ENCODE data around the gene CORO1C. TPM values are rescaled to one million over a fixed set of nuclear protein-coding genes. Genes with fewer than 3 reads are reported as not detected.

CORO1C gene
- polyA plus RNA-seq, 1 donor from 2014 or later: 123 TPM

GRCh38 chr12:108759924-108760323 lies 28.6 kb upstream of the CORO1C start:
- no peak overlapping the region for H3K9ac ChIP-seq (ENCODE audit: low read length)
- H4K20me1 ChIP-seq (ENCODE audit: insufficient read depth): no peaks in the 10 kb centered on the region
- H3K9me3 ChIP-seq (ENCODE audit: low read length): no peaks in the 10 kb centered on the region
- no peaks in the 10 kb centered on the region for H3K27me3 ChIP-seq (ENCODE audit: insufficient read depth, low read depth, low read length)
- H3K27ac ChIP-seq (ENCODE audit: low read length): no peak overlapping the region
- no peak overlapping the region for H2AFZ ChIP-seq (ENCODE audit: low read depth, low read length)
- no peaks in the 10 kb centered on the region for H3K36me3 ChIP-seq (ENCODE audit: insufficient read depth, low read length)
- TF ChIP-seq EP300 (conservative IDR thresholded peaks at IDR 0.05; ENCODE audit: poor library complexity, severe bottlenecking) (no peak), POLR2AphosphoS5 (IDR thresholded peaks at IDR 0.05) (no peak), CTCF (IDR thresholded peaks at IDR 0.05; ENCODE audit: poor library complexity, severe bottlenecking) (no peak), EZH2 (IDR thresholded peaks at IDR 0.05; ENCODE audit: borderline replicate concordance, insufficient read depth, low read length, poor library complexity, severe bottlenecking) (no peak), TAF1 (IDR thresholded peaks at IDR 0.05; ENCODE audit: low read depth) (no peak), SMC3 (conservative IDR thresholded peaks at IDR 0.05; ENCODE audit: poor library complexity) (no peak), MXI1 (conservative IDR thresholded peaks at IDR 0.05; ENCODE audit: poor library complexity, severe bottlenecking) (no peak), RAD21 (conservative IDR thresholded peaks at IDR 0.05) (no peak)
- TF ChIP-seq, protein P1, sequence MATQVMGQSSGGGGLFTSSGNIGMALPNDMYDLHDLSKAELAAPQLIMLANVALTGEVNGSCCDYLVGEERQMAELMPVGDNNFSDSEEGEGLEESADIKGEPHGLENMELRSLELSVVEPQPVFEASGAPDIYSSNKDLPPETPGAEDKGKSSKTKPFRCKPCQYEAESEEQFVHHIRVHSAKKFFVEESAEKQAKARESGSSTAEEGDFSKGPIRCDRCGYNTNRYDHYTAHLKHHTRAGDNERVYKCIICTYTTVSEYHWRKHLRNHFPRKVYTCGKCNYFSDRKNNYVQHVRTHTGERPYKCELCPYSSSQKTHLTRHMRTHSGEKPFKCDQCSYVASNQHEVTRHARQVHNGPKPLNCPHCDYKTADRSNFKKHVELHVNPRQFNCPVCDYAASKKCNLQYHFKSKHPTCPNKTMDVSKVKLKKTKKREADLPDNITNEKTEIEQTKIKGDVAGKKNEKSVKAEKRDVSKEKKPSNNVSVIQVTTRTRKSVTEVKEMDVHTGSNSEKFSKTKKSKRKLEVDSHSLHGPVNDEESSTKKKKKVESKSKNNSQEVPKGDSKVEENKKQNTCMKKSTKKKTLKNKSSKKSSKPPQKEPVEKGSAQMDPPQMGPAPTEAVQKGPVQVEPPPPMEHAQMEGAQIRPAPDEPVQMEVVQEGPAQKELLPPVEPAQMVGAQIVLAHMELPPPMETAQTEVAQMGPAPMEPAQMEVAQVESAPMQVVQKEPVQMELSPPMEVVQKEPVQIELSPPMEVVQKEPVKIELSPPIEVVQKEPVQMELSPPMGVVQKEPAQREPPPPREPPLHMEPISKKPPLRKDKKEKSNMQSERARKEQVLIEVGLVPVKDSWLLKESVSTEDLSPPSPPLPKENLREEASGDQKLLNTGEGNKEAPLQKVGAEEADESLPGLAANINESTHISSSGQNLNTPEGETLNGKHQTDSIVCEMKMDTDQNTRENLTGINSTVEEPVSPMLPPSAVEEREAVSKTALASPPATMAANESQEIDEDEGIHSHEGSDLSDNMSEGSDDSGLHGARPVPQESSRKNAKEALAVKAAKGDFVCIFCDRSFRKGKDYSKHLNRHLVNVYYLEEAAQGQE (IDR thresholded peaks at IDR 0.05; ENCODE audit: borderline replicate concordance): no peak
- H3K4me3 ChIP-seq (ENCODE audit: low read length): no peak overlapping the region
- no peaks in the 10 kb centered on the region for H3F3A ChIP-seq (ENCODE audit: insufficient read depth, low read length, poor library complexity, severe bottlenecking)
- H3K4me2 ChIP-seq (ENCODE audit: low read length): no peak overlapping the region
- no peaks in the 10 kb centered on the region for H3K9me2 ChIP-seq (ENCODE audit: insufficient read depth, low read length)
- H3K79me2 ChIP-seq (replicated peaks; ENCODE audit: insufficient read depth, low read length): no peaks in the 10 kb centered on the region

DNA sequence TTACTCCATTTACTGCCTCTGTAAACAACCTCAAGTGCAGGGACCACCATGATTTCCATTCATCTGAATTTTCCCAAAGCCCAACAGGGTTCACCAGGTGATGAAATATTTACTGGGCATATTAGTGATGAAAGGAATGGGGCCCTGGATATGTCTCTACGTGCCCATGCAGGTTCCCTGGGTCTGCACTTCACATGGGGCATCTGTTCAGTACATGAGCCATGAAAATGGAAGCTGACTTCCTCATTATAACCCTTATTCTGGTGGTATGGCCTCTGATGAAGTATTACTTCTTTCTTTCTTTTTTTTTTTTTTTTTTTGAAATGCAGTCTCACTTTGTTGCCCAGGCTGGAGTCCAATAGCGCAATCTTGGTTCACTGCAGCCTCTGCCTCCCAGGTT lies 26.5 kb upstream of the CORO1C start:
- Histone ChIP-seq H3K27ac (ENCODE audit: low read length) (no peak overlapping the region), H3K9me2 (ENCODE audit: insufficient read depth, low read length) (no peaks in the 10 kb centered on the region), H3K4me2 (ENCODE audit: low read length) (no peak overlapping the region), H3K9me3 (ENCODE audit: low read length) (no peaks in the 10 kb centered on the region), H2AFZ (ENCODE audit: low read depth, low read length) (no peak overlapping the region), H3F3A (ENCODE audit: insufficient read depth, low read length, poor library complexity, severe bottlenecking) (no peaks in the 10 kb centered on the region), H3K4me3 (ENCODE audit: low read length) (no peak overlapping the region), H3K27me3 (ENCODE audit: insufficient read depth, low read depth, low read length) (no peaks in the 10 kb centered on the region), H3K9ac (ENCODE audit: low read length) (no peak overlapping the region), H4K20me1 (ENCODE audit: insufficient read depth) (no peaks in the 10 kb centered on the region), H3K79me2 (replicated peaks; ENCODE audit: insufficient read depth, low read length) (no peaks in the 10 kb centered on the region), H3K36me3 (ENCODE audit: insufficient read depth, low read length) (no peaks in the 10 kb centered on the region)
- TF ChIP-seq SMC3 (conservative IDR thresholded peaks at IDR 0.05; ENCODE audit: poor library complexity) (no peak), EP300 (conservative IDR thresholded peaks at IDR 0.05; ENCODE audit: poor library complexity, severe bottlenecking) (no peak), POLR2AphosphoS5 (IDR thresholded peaks at IDR 0.05) (no peak), MXI1 (conservative IDR thresholded peaks at IDR 0.05; ENCODE audit: poor library complexity, severe bottlenecking) (no peak), CTCF (IDR thresholded peaks at IDR 0.05; ENCODE audit: poor library complexity, severe bottlenecking) (no peak), RAD21 (conservative IDR thresholded peaks at IDR 0.05) (no peak), TAF1 (IDR thresholded peaks at IDR 0.05; ENCODE audit: low read depth) (no peak), EZH2 (IDR thresholded peaks at IDR 0.05; ENCODE audit: borderline replicate concordance, insufficient read depth, low read length, poor library complexity, severe bottlenecking) (no peak)
- TF ChIP-seq, protein P1 (IDR thresholded peaks at IDR 0.05; ENCODE audit: borderline replicate concordance): no peak
